HEK293 (cell line): Measurements from ENCODE around the gene FBXL7.

Experiments
- CTCF ChIA-PET: fragments of 350-600 bp; formaldehyde crosslinking; extraction: SDS; loops from one replicate; lab custom pipeline; 2021; ENCODE audit warnings: antibody characterized with exemption; lab: Yijun Ruan, JAX
- POLR2A ChIA-PET: fragments of 300-600 bp; formaldehyde crosslinking; extraction: SDS; loops from one replicate; lab custom pipeline; 2020; ENCODE audit warnings: antibody characterized with exemption, inconsistent platforms; lab: Yijun Ruan, JAX
- H3K27ac ChIP-seq: fragments of 200-500 bp; sonication (Bioruptor generic); 2 replicates; pipeline ENCODE4 v1.5.1; 2014; ENCODE audit warnings: low read depth, low read length, control low read depth, inconsistent platforms; ENCODE audit errors: extremely low read depth
- H3K36me3 ChIP-seq, 2 experiments: fragments of 200-500 bp in 1 of 2; sonication (Bioruptor generic) in 1 of 2; 1 replicate in 1 of 2; 2 replicates in 1 of 2; pipeline ENCODE4 v1.5.1; 2014 to 2017; ENCODE audit warnings: inconsistent platforms in 2 of 2, low read length in 2 of 2; ENCODE audit not compliant: control insufficient read depth in 2 of 2, insufficient read depth in 1 of 2
- H3K4me1 ChIP-seq: fragments of 200-500 bp; sonication (Bioruptor generic); 2 replicates; pipeline ENCODE4 v1.5.1; 2014; ENCODE audit warnings: mild to moderate bottlenecking, low read length, inconsistent platforms; ENCODE audit not compliant: control insufficient read depth, insufficient read depth
- H3K4me3 ChIP-seq: 2 replicates; pipeline ENCODE4 v1.5.1; 2011; ENCODE audit warnings: low read depth, mild to moderate bottlenecking, control low read depth, low read length, moderate library complexity
- H3K9me3 ChIP-seq: fragments of 200-500 bp; sonication (Bioruptor generic); 2 replicates; pipeline ENCODE4 v1.5.1; 2014; ENCODE audit warnings: low read depth, low read length, inconsistent platforms; ENCODE audit not compliant: control insufficient read depth, insufficient read depth
- ATF2 ChIP-seq: fragments of 450-650 bp; formaldehyde crosslinking; IDR thresholded peaks from 2 replicates; pipeline ENCODE4 v1.5.1; 2016; ENCODE audit warnings: missing biosample characterization, missing genetic modification characterization, low read depth
- ELK4 ChIP-seq: IDR thresholded peaks from 2 replicates; pipeline ENCODE4 v1.6.1; 2011; ENCODE audit warnings: mild to moderate bottlenecking, low read depth, low read length, borderline replicate concordance
- GLIS1 ChIP-seq: fragments of 450-650 bp; formaldehyde crosslinking; IDR thresholded peaks from 2 replicates; pipeline ENCODE4 v1.5.1; 2016; ENCODE audit warnings: missing biosample characterization, missing genetic modification characterization
- HOXA7 ChIP-seq: sonication (generic); formaldehyde crosslinking; IDR thresholded peaks from 2 replicates; pipeline ENCODE4 v1.8.1; 2022; ENCODE audit warnings: missing genetic modification reagents, borderline replicate concordance
- KLF10 ChIP-seq: fragments of 450-650 bp; IDR thresholded peaks from 2 replicates; pipeline ENCODE4 v1.5.1; 2018; ENCODE audit warnings: missing biosample characterization, mild to moderate bottlenecking, missing genetic modification characterization
- MZF1 ChIP-seq: fragments of 450-650 bp; formaldehyde crosslinking; IDR thresholded peaks from 2 replicates; pipeline ENCODE4 v1.5.1; 2017; ENCODE audit warnings: missing biosample characterization, missing genetic modification characterization, borderline replicate concordance
- PRDM6 ChIP-seq: fragments of 450-650 bp; formaldehyde crosslinking; IDR thresholded peaks from 2 replicates; pipeline ENCODE4 v1.5.1; 2017; ENCODE audit warnings: missing biosample characterization, missing genetic modification characterization
- ZBTB20 ChIP-seq: fragments of 450-650 bp; formaldehyde crosslinking; IDR thresholded peaks from 2 replicates; pipeline ENCODE4 v1.5.1; 2016; ENCODE audit warnings: missing biosample characterization, missing genetic modification characterization
- ZNF138 ChIP-seq: fragments of 450-650 bp; formaldehyde crosslinking; IDR thresholded peaks from 2 replicates; pipeline ENCODE4 v1.5.1; 2016; ENCODE audit warnings: missing biosample characterization, missing genetic modification characterization, borderline replicate concordance
- ZNF157 ChIP-seq: fragments of 450-650 bp; formaldehyde crosslinking; IDR thresholded peaks from 2 replicates; pipeline ENCODE4 v1.5.1; 2016; ENCODE audit warnings: missing biosample characterization, missing genetic modification characterization
- ZNF169 ChIP-seq: fragments of 450-650 bp; formaldehyde crosslinking; IDR thresholded peaks from 2 replicates; pipeline ENCODE4 v1.5.1; 2016; ENCODE audit warnings: missing biosample characterization, missing genetic modification characterization
- ZNF24 ChIP-seq: fragments of 450-650 bp; formaldehyde crosslinking; IDR thresholded peaks from 2 replicates; pipeline ENCODE4 v1.5.1; 2016; ENCODE audit warnings: missing biosample characterization, missing genetic modification characterization
- ZNF248 ChIP-seq: fragments of 450-650 bp; formaldehyde crosslinking; IDR thresholded peaks from 2 replicates; pipeline ENCODE4 v1.5.1; 2017; ENCODE audit warnings: missing biosample characterization, missing genetic modification characterization
- ZNF324 ChIP-seq: fragments of 450-650 bp; formaldehyde crosslinking; IDR thresholded peaks from 2 replicates; pipeline ENCODE4 v1.5.1; 2016; ENCODE audit warnings: missing biosample characterization, missing genetic modification characterization
- ZNF350 ChIP-seq: fragments of 450-650 bp; formaldehyde crosslinking; IDR thresholded peaks from 2 replicates; pipeline ENCODE4 v1.5.0; 2017; ENCODE audit warnings: missing biosample characterization, mild to moderate bottlenecking, missing genetic modification characterization
- ZNF510 ChIP-seq: fragments of 450-650 bp; formaldehyde crosslinking; IDR thresholded peaks from 2 replicates; pipeline ENCODE4 v1.5.1; 2018; ENCODE audit warnings: mild to moderate bottlenecking, missing genetic modification characterization, missing biosample characterization; ENCODE audit not compliant: insufficient replicate concordance
- ZNF529 ChIP-seq: fragments of 450-650 bp; formaldehyde crosslinking; IDR thresholded peaks from 2 replicates; pipeline ENCODE4 v1.5.1; 2017; ENCODE audit warnings: missing genetic modification characterization, missing biosample characterization; ENCODE audit not compliant: insufficient replicate concordance
- ZNF664 ChIP-seq: fragments of 450-650 bp; formaldehyde crosslinking; IDR thresholded peaks from 2 replicates; pipeline ENCODE4 v1.5.1; 2016; ENCODE audit warnings: missing biosample characterization, missing genetic modification characterization
- ZNF704 ChIP-seq: fragments of 450-650 bp; formaldehyde crosslinking; IDR thresholded peaks from 2 replicates; pipeline ENCODE4 v1.5.1; 2016; ENCODE audit warnings: missing biosample characterization, missing genetic modification characterization
- ZNF830 ChIP-seq: fragments of 450-650 bp; IDR thresholded peaks from 2 replicates; pipeline ENCODE4 v1.5.0; 2018; ENCODE audit warnings: missing biosample characterization, missing genetic modification characterization, low read depth, mild to moderate bottlenecking, moderate library complexity
- ZSCAN23 ChIP-seq: fragments of 450-650 bp; formaldehyde crosslinking; IDR thresholded peaks from 2 replicates; pipeline ENCODE4 v1.5.1; 2016; ENCODE audit warnings: missing biosample characterization, missing genetic modification characterization

Gene FBXL7

GRCh38 chr5:15927710-15928380 lies 427.9 kb downstream of the FBXL7 start (continued):
- TF ChIP-seq ZNF157 (tag by site-specific recombination) (no peak), ZNF138 (tag by site-specific recombination) (no peak), ZNF350 (no peak), ZNF704 (tag by site-specific recombination) (no peak)

GRCh38 chr5:15929611-15930263 lies 429.8 kb downstream of the FBXL7 start:
- no peak overlapping the region for H3K4me3 ChIP-seq
- CTCF ChIA-PET, result interaction anchor here (0.6 kb wide), 1 partner anchor 391 kb away, joined by 3 read pairs; no protein-coding TSS in a partner anchor
- no peaks in the 10 kb centered on the region for H3K4me1 ChIP-seq
- H3K9me3 ChIP-seq, result no peaks in the 10 kb centered on the region
- no peak for TF ChIP-seq GLIS1 (tag by site-specific recombination)
- TF ChIP-seq ZNF664, result no peak
- no peak for TF ChIP-seq ZBTB20 (tag by site-specific recombination)
- no peak for TF ChIP-seq ATF2
- TF ChIP-seq ZNF24 (tag by site-specific recombination), result no peak
- no peak for TF ChIP-seq ELK4
- no peak for TF ChIP-seq MZF1 (tag by site-specific recombination)
- TF ChIP-seq KLF10 (tag by site-specific recombination), result no peak
- no peak for TF ChIP-seq ZSCAN23 (tag by site-specific recombination)
- no peak for TF ChIP-seq ZNF830
- H3K27ac ChIP-seq, result no peak overlapping the region
- no peaks in the 10 kb centered on the region for H3K36me3 ChIP-seq
- POLR2A ChIA-PET, result no interaction called here

- no peaks in the 10 kb centered on the region for H3K4me1 ChIP-seq
- H3K27ac ChIP-seq, result no peak overlapping the region
- CTCF ChIA-PET, result no interaction called here
- H3K36me3 ChIP-seq, result peaks cover 0 to 8% of the 10 kb centered on the region in 2 experiments; a peak in 1 of 3 replicates
- H3K9me3 ChIP-seq, result no peaks in the 10 kb centered on the region
- POLR2A ChIA-PET, result no interaction called here
- H3K4me3 ChIP-seq, result no peak overlapping the region
- no peak for TF ChIP-seq ZNF510 (tag by site-specific recombination)
- no peak for TF ChIP-seq ZNF169 (tag by site-specific recombination)
- no peak for TF ChIP-seq ZNF529
- no peak for TF ChIP-seq HOXA7 (CRISPR knock-in tag)
- TF ChIP-seq ZNF248, result no peak
- TF ChIP-seq ZNF324 (tag by site-specific recombination), result no peak
- TF ChIP-seq PRDM6 (tag by site-specific recombination), result no peak
- TF ChIP-seq, all 188 proteins: peak for 0
Observed at GRCh38 chr5:15932066-15932465, 432.1 kb downstream of the FBXL7 start.
